IMR-90 (cell line): ENCODE measurements around the gene FBXO9.

Experiments used
- MAZ ChIP-seq: IDR thresholded peaks from 2 replicates; pipeline ENCODE4 v1.6.1; 2012; ENCODE audit warnings: low read depth, mild to moderate bottlenecking, low read length, improper control_type of control experiment, moderate library complexity, borderline replicate concordance
- POLR2A ChIP-seq: IDR thresholded peaks from 2 replicates; pipeline ENCODE4 v1.6.1; 2012; ENCODE audit warnings: mild to moderate bottlenecking, low read depth, low read length
- RAD21 ChIP-seq: IDR thresholded peaks from 2 replicates; pipeline ENCODE4 v1.6.1; 2012; ENCODE audit warnings: low read length, improper control_type of control experiment
- RFX5 ChIP-seq: IDR thresholded peaks from 2 replicates; pipeline ENCODE4 v1.8.0; 2012; ENCODE audit warnings: low read depth, mild to moderate bottlenecking, low read length, moderate library complexity
- TF ChIP-seq, protein P1 (sequence below): conservative IDR thresholded peaks from 2 replicates; pipeline ENCODE4 v1.5.1; 2012; ENCODE audit warnings: mild to moderate bottlenecking, low read depth, low read length, improper control_type of control experiment

DNA sequence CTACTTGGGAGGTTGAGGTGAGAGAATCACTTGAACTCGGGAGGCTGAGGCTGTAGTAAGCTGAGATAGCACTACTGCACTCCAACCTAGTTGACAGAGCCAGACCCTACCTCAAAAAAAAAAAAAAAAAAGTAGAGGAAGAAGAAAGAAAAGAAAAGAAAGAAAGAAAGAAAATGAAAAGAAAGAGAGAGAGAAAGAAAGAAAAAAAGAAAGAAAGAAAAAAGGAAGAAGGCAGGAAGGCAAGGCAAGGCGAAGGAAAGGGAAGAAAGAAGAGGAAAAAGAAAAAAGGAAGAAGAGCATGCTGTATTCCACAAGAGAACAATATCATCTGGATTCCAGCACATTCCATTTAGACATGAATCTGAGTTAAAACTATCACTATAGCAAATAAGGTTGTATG, 79.6 kb downstream of the FBXO9 start:
- TF ChIP-seq POLR2A = no peak
- TF ChIP-seq, protein P1, sequence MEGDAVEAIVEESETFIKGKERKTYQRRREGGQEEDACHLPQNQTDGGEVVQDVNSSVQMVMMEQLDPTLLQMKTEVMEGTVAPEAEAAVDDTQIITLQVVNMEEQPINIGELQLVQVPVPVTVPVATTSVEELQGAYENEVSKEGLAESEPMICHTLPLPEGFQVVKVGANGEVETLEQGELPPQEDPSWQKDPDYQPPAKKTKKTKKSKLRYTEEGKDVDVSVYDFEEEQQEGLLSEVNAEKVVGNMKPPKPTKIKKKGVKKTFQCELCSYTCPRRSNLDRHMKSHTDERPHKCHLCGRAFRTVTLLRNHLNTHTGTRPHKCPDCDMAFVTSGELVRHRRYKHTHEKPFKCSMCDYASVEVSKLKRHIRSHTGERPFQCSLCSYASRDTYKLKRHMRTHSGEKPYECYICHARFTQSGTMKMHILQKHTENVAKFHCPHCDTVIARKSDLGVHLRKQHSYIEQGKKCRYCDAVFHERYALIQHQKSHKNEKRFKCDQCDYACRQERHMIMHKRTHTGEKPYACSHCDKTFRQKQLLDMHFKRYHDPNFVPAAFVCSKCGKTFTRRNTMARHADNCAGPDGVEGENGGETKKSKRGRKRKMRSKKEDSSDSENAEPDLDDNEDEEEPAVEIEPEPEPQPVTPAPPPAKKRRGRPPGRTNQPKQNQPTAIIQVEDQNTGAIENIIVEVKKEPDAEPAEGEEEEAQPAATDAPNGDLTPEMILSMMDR = no peak
- no peak for TF ChIP-seq RAD21
- no peak for TF ChIP-seq RFX5
- no peak for TF ChIP-seq MAZ
